K562 (cell line): ENCODE data around the gene REM2. TPM values are rescaled to one million over a fixed set of nuclear protein-coding genes. Genes with fewer than 3 reads are reported as not detected.

ENCODE experiments used
- ATAC-seq: fragments of 200-7000 bp; cut with Tn5 transposase; 3 replicates; pipeline ENCODE4 v1.9.1; 2020; ENCODE audit warnings: moderate library complexity
- BruUV-seq: library from RNA; stranded (reverse); fragments of 400-500 nt; replicated peaks from 2 replicates; lab custom pipeline; 2021; lab: Mats Ljungman, UMichigan
- CTCF ChIA-PET: fragments of 300-600 bp; formaldehyde crosslinking; extraction: SDS; loops from one replicate; lab custom pipeline; 2021; ENCODE audit warnings: low intra/inter-chr PET ratio; lab: Yijun Ruan, JAX
- POLR2A ChIA-PET: fragments of 300-600, 350-650 bp; sonication (Branson Sonifier 250); formaldehyde crosslinking; extraction: SDS; loops from one replicate; lab custom pipeline; 2021; ENCODE audit warnings: antibody characterized with exemption, inconsistent platforms; lab: Yijun Ruan, JAX
- DNase-seq, 4 experiments: peaks; one replicate each; pipeline versions ENCODE4 v3.0.0 to v3.0.0-alpha.2; 2011 to 2018; ENCODE audit warnings: low spot score in 3 of 4, mixed read lengths in 3 of 4; ENCODE audit errors: extremely low read depth in 1 of 4
- FAIRE-seq: peaks from 2 replicates; lab custom pipeline; 2011; peaks lifted over from hg19 to GRCh38; lab: Jason Lieb, UNC
- H2AFZ ChIP-seq: 2 replicates; pipeline ENCODE4 v1.6.0; 2011; ENCODE audit warnings: low read depth, low read length, control low read depth, inconsistent platforms
- H3K27ac ChIP-seq: fragments of 200-600 bp; 3 replicates; pipeline ENCODE4 v1.8.0; 2011; ENCODE audit warnings: low read depth, mild to moderate bottlenecking, control low read depth, inconsistent platforms, low read length, moderate library complexity, mixed read lengths; ENCODE audit errors: extremely low read depth
- H3K27me3 ChIP-seq, 2 experiments: fragments of 300-600 bp in 1 of 2; 2 replicates in 1 of 2; 3 replicates in 1 of 2; pipeline versions ENCODE4 v1.6.0 to v1.8.0; 2011; ENCODE audit warnings: inconsistent platforms in 2 of 2, low read length in 2 of 2, mild to moderate bottlenecking in 1 of 2, mixed read lengths in 1 of 2, moderate library complexity in 1 of 2; ENCODE audit not compliant: control insufficient read depth in 2 of 2, insufficient read depth in 2 of 2
- H3K36me3 ChIP-seq: fragments of 300-600 bp; 3 replicates; pipeline ENCODE4 v1.8.0; 2011; ENCODE audit warnings: mild to moderate bottlenecking, low read length, inconsistent platforms; ENCODE audit not compliant: control insufficient read depth, insufficient read depth
- H3K4me1 ChIP-seq, 2 experiments: fragments of 200-600 bp in 1 of 2; replicated peaks in 1 of 2; 2 replicates in 1 of 2; 3 replicates in 1 of 2; pipeline versions ENCODE4 v1.5.1 to v1.8.0; 2011; ENCODE audit warnings: inconsistent platforms in 2 of 2, low read length in 2 of 2, mild to moderate bottlenecking in 1 of 2, mixed read lengths in 1 of 2, moderate library complexity in 1 of 2; ENCODE audit not compliant: control insufficient read depth in 2 of 2, insufficient read depth in 2 of 2
- H3K4me2 ChIP-seq: 2 replicates; pipeline ENCODE4 v1.6.1; 2011; ENCODE audit warnings: low read length, control low read depth, inconsistent platforms, mixed read lengths; ENCODE audit not compliant: insufficient read depth
- H3K4me3 ChIP-seq: fragments of 200-600 bp; sonication (generic), shearing (Covaris generic); 2 replicates; pipeline ENCODE4 v1.5.1; 2016; ENCODE audit warnings: control low read depth, inconsistent platforms
- H3K79me2 ChIP-seq: fragments of 200-600 bp; 3 replicates; pipeline ENCODE4 v1.8.0; 2011; ENCODE audit warnings: low read length, inconsistent platforms; ENCODE audit not compliant: control insufficient read depth, insufficient read depth
- H3K9ac ChIP-seq, 2 experiments: 2 replicates each; pipeline versions ENCODE4 v1.6.0 to v1.6.1; 2011; ENCODE audit warnings: low read depth in 2 of 2, low read length in 2 of 2, control low read depth in 1 of 2, inconsistent platforms in 1 of 2, mild to moderate bottlenecking in 1 of 2, mixed read lengths in 1 of 2; ENCODE audit not compliant: insufficient read depth in 1 of 2
- H3K9me1 ChIP-seq: one replicate; pipeline ENCODE4 v1.6.0; 2011; ENCODE audit warnings: inconsistent platforms, mild to moderate bottlenecking, low read length, moderate library complexity; ENCODE audit not compliant: control insufficient read depth, insufficient read depth
- H3K9me3 ChIP-seq: replicated peaks from 2 replicates; pipeline ENCODE4 v1.5.1; 2011; ENCODE audit warnings: low read depth, low read length, inconsistent platforms; ENCODE audit not compliant: control insufficient read depth, insufficient read depth
- H4K20me1 ChIP-seq: replicated peaks from 2 replicates; pipeline ENCODE4 v1.6.1; 2011; ENCODE audit warnings: low read length, inconsistent platforms, mixed read lengths; ENCODE audit not compliant: control insufficient read depth, insufficient read depth
- COPS2 ChIP-seq: fragments of 450-650 bp; conservative IDR thresholded peaks from 2 replicates; pipeline ENCODE4 v1.6.1; 2016; ENCODE audit warnings: mild to moderate bottlenecking, moderate library complexity
- CTCF ChIP-seq, 3 experiments: IDR thresholded peaks in 2 of 3; conservative IDR thresholded peaks in 1 of 3; 2 replicates each; pipeline ENCODE4 v1.5.1; 2011 to 2012; ENCODE audit warnings: low read length in 3 of 3, mild to moderate bottlenecking in 3 of 3, control low read depth in 2 of 3, improper control_type of control experiment in 1 of 3, inconsistent platforms in 1 of 3, low read depth in 1 of 3, mixed read lengths in 1 of 3, moderate library complexity in 1 of 3; ENCODE audit not compliant: insufficient read depth in 2 of 3
- SPI1 ChIP-seq: IDR thresholded peaks from 2 replicates; pipeline ENCODE4 v1.6.1; 2011; ENCODE audit warnings: low read depth, low read length, control low read depth, borderline replicate concordance
- STAT5A ChIP-seq: IDR thresholded peaks from 2 replicates; pipeline ENCODE4 v1.6.1; 2012; ENCODE audit warnings: low read length, inconsistent platforms, borderline replicate concordance
- ZBTB12 ChIP-seq: fragments of 250-450 bp; sonication (Bioruptor Pico); IDR thresholded peaks from 2 replicates; pipeline ENCODE4 v1.4.0; 2020
- ZNF398 ChIP-seq: fragments of 250-450 bp; sonication (Bioruptor Pico); IDR thresholded peaks from 2 replicates; pipeline ENCODE4 v1.8.0; 2021; ENCODE audit warnings: moderate library complexity, mild to moderate bottlenecking, inconsistent platforms
- WGBS: fragments of 100-300 bp; shearing (Covaris generic); methylation state at CpG from one replicate; pipeline ENCODE4 v1.1.6; 2016; ENCODE audit warnings: low coverage, mixed read lengths; ENCODE audit not compliant: insufficient coverage; ENCODE audit errors: missing lambda C conversion rate; 5-methylcytosine and 5-hydroxymethylcytosine counted together
- in situ Hi-C: fragments of 300-500 bp; cut with MboI; formaldehyde crosslinking; loops from 4 replicates; pipeline ENCODE4 v1.15.0; 2018; ENCODE audit warnings: inconsistent platforms, mixed read lengths
- intact Hi-C: fragments of 100-400 bp; cut with micrococcal nuclease; formaldehyde crosslinking; loops from 2 replicates; pipeline ENCODE4 v1.14.2; 2022
- polyA plus RNA-seq, 8 experiments: library from polyadenylated mRNA; depleted of rRNA in 4 of 8; stranded (reverse) in 5 of 8; unstranded in 3 of 8; fragments of >200 nt; fragmentation: Nextera tagmentation in 2 of 8; fragmentation: Illumina TruSeq in 1 of 8; extraction: Ambion mirVana in 2 of 8; extraction: Trizol in 1 of 8; gene quantifications; 2 replicates each; pipeline versions ENCODE4 v1.2.1 to v1.2.3, GENCODE V29; 2011 to 2014; ENCODE audit warnings: inconsistent platforms in 1 of 8, missing spikeins in 1 of 8
- total RNA-seq, 7 experiments: library from RNA; depleted of rRNA in 6 of 7; stranded (reverse); fragments of >200 nt in 6 of 7; fragmentation: Illumina TruSeq in 2 of 7; extraction: Trizol in 2 of 7; gene quantifications; 2 replicates each; pipeline versions ENCODE4 v1.2.1 to v1.2.3, GENCODE V29; 2011 to 2021; ENCODE audit warnings: low replicate concordance in 1 of 7

The REM2 gene
- total and polyA plus RNA-seq, 9 of the 15 experiments (the other 6 are each of a cell fraction or from before 2014, with no cell fraction given) = 0.18 to 1.0 (median 0.38) TPM

GRCh38 chr14:22846811-22847307 is 36.2 kb upstream of the REM2 start:
- Histone ChIP-seq H3K4me3 (no peak overlapping the region), H3K27me3 (no peaks in the 10 kb centered on the region), H3K79me2 (no peaks in the 10 kb centered on the region), H3K9me3 (no peaks in the 10 kb centered on the region), H3K36me3 (no peaks in the 10 kb centered on the region), H4K20me1 (no peaks in the 10 kb centered on the region), H3K9ac (peak overlapping the region in 1 of 2 experiments; percentile 81; a peak in 2 of 4 replicates), H3K9me1 (no peaks in the 10 kb centered on the region), H3K4me2 (no peak overlapping the region), H3K27ac (no peak overlapping the region), H2AFZ (no peak overlapping the region), H3K4me1 (peaks cover 5 to 31% of the 10 kb centered on the region in 2 experiments; a peak in 2 of 5 replicates)
- ATAC-seq (no peak), FAIRE-seq (no peak), DNase-seq (no peak)
- intact Hi-C loops (no loop called here), in situ Hi-C loops (loop anchor here (10.0 kb wide), 2 partner anchors 192 to 282 kb away; no protein-coding TSS in a partner anchor)
- POLR2A ChIA-PET = interaction anchor here (0.6 kb wide), 1 partner anchor 17 kb away, joined by 3 read pairs; no protein-coding TSS in a partner anchor
- BruUV-seq = no TSS peak
- CTCF ChIA-PET = no interaction called here
- WGBS = 55% methylated on average over 10 of the region's 11 CpGs
- TF ChIP-seq ZBTB12 (CRISPR knock-in tag) = no peak

GRCh38 chr14:22847661-22848341 is 35.2 kb upstream of the REM2 start:
- H3K4me2 ChIP-seq = no peak overlapping the region
- H3K79me2 ChIP-seq = no peaks in the 10 kb centered on the region
- no peak for FAIRE-seq
- peak; percentile 30; the same call in 2 of the 3 replicates for ATAC-seq
- no peak for DNase-seq
- ChIA-PET CTCF (no interaction called here), POLR2A (interaction anchor here (0.5 to 1.3 kb wide), 4 partner anchors 13 to 48 kb away, joined by 3 read pairs; no protein-coding TSS in a partner anchor)
- H3K4me1 ChIP-seq = peaks cover 5 to 27% of the 10 kb centered on the region in 2 experiments; a peak in 3 of 5 replicates
- no peaks in the 10 kb centered on the region for H3K36me3 ChIP-seq
- H3K4me3 ChIP-seq = no peak overlapping the region
- 74% methylated on average over 11 of the region's 14 CpGs for WGBS
- H3K27ac ChIP-seq = no peak overlapping the region
- intact Hi-C loops (no loop called here), in situ Hi-C loops (loop anchor here (10.0 kb wide), 2 partner anchors 193 to 283 kb away; no protein-coding TSS in a partner anchor)
- H3K9me1 ChIP-seq = no peaks in the 10 kb centered on the region
- no peaks in the 10 kb centered on the region for H4K20me1 ChIP-seq
- peak overlapping the region; percentile 22 for H2AFZ ChIP-seq
- TF ChIP-seq ZNF398 (CRISPR knock-in tag) = no peak
- 0 out of 2 replicates have a peak, but pooled peaks have one; percentile 12 for TF ChIP-seq SPI1
- no peak for TF ChIP-seq STAT5A
- no peak for TF ChIP-seq COPS2
- TF ChIP-seq CTCF (IDR thresholded peaks at IDR 0.05 in 2 of 3, conservative IDR thresholded peaks at IDR 0.05 in 1 of 3; ENCODE audit: insufficient read depth in 2 of 3, low read depth in 1 of 3, low read length in 3 of 3) = peak in 2 of 3 experiments; percentile 21 to 24; a peak in 2 of 6 replicates
- peak overlapping the region in 1 of 2 experiments; percentile 53; a peak in 1 of 4 replicates for H3K9ac ChIP-seq
- H3K9me3 ChIP-seq = no peaks in the 10 kb centered on the region
- no peaks in the 10 kb centered on the region for H3K27me3 ChIP-seq
- no TSS peak for BruUV-seq
